RWPE2 (cell line): ENCODE data around the gene GNAS-AS1.

Experiments used
- ATAC-seq: fragments of 200-7000 bp; cut with Tn5 transposase; 3 replicates; pipeline ENCODE4 v1.9.1; 2021; ENCODE audit warnings: low read depth
- DNase-seq: peaks from one replicate; pipeline ENCODE4 v3.0.0-alpha.2; 2020; ENCODE audit warnings: low spot score
- H3K27ac ChIP-seq: fragments of 450-650 bp; 2 replicates; pipeline ENCODE4 v1.5.1; 2017; ENCODE audit warnings: mild to moderate bottlenecking; ENCODE audit not compliant: poor library complexity, severe bottlenecking
- H3K27me3 ChIP-seq: fragments of 250-450 bp; sonication (Bioruptor Pico); 2 replicates; pipeline ENCODE4 v1.5.1; 2021; ENCODE audit warnings: mild to moderate bottlenecking, moderate library complexity; ENCODE audit not compliant: insufficient read depth, poor library complexity, severe bottlenecking
- H3K36me3 ChIP-seq: fragments of 250-450 bp; sonication (Bioruptor Pico); 2 replicates; pipeline ENCODE4 v1.5.1; 2020; ENCODE audit warnings: low read depth, mild to moderate bottlenecking, moderate library complexity
- H3K4me1 ChIP-seq: fragments of 250-450 bp; sonication (Bioruptor Pico); 2 replicates; pipeline ENCODE4 v1.5.1; 2021; ENCODE audit warnings: mild to moderate bottlenecking, moderate library complexity; ENCODE audit not compliant: insufficient read depth, poor library complexity, severe bottlenecking
- H3K4me3 ChIP-seq: fragments of 250-450 bp; sonication (Bioruptor Pico); 2 replicates; pipeline ENCODE4 v1.5.1; 2021; ENCODE audit warnings: mild to moderate bottlenecking, moderate library complexity; ENCODE audit not compliant: severe bottlenecking
- H3K9me3 ChIP-seq: fragments of 250-450 bp; sonication (Bioruptor Pico); 2 replicates; pipeline ENCODE4 v1.5.1; 2021; ENCODE audit warnings: mild to moderate bottlenecking, moderate library complexity; ENCODE audit not compliant: severe bottlenecking
- CTCF ChIP-seq: fragments of 450-650 bp; IDR thresholded peaks from one replicate; pipeline ENCODE4 v1.5.1; 2017; ENCODE audit warnings: mild to moderate bottlenecking, moderate library complexity; ENCODE audit not compliant: poor library complexity, severe bottlenecking

GNAS-AS1 gene

GRCh38 chr20:58845706-58846105 lies 5.0 kb downstream of the GNAS-AS1 start:
- H3K27me3 ChIP-seq: peaks cover 26% of the 10 kb centered on the region
- no peak for ATAC-seq
- DNase-seq: no peak
- no peak overlapping the region for H3K27ac ChIP-seq
- H3K9me3 ChIP-seq: no peaks in the 10 kb centered on the region
- TF ChIP-seq CTCF: no peak
- H3K4me1 ChIP-seq: peaks cover 7% of the 10 kb centered on the region
- H3K4me3 ChIP-seq: no peak overlapping the region
- peaks cover 58% of the 10 kb centered on the region for H3K36me3 ChIP-seq

GRCh38 chr20:58843128-58843556 lies 7.6 kb downstream of the GNAS-AS1 start:
- Histone ChIP-seq H3K9me3 (no peaks in the 10 kb centered on the region), H3K27ac (no peak overlapping the region), H3K4me3 (no peak overlapping the region), H3K36me3 (peaks cover 58% of the 10 kb centered on the region), H3K4me1 (no peaks in the 10 kb centered on the region), H3K27me3 (peaks cover 44% of the 10 kb centered on the region)
- DNase-seq (no peak), ATAC-seq (no peak)
- TF ChIP-seq CTCF: no peak

- H3K9me3 ChIP-seq: no peaks in the 10 kb centered on the region
- H3K27ac ChIP-seq: no peak overlapping the region
- peaks cover 57% of the 10 kb centered on the region for H3K36me3 ChIP-seq
- no peak for TF ChIP-seq CTCF
- peaks cover 44% of the 10 kb centered on the region for H3K27me3 ChIP-seq
- no peaks in the 10 kb centered on the region for H3K4me1 ChIP-seq
- DNase-seq (no peak), ATAC-seq (no peak)
- no peak overlapping the region for H3K4me3 ChIP-seq
Observed at GRCh38 chr20:58842276-58842675, 8.4 kb downstream of the GNAS-AS1 start.

GRCh38 chr20:58841539-58842264 lies 9.0 kb downstream of the GNAS-AS1 start:
- no peak for TF ChIP-seq CTCF
- H3K27ac ChIP-seq: no peak overlapping the region
- no peak overlapping the region for H3K4me3 ChIP-seq
- ATAC-seq: no peak
- H3K27me3 ChIP-seq: peaks cover 47% of the 10 kb centered on the region
- H3K36me3 ChIP-seq: peaks cover 63% of the 10 kb centered on the region
- H3K9me3 ChIP-seq: no peaks in the 10 kb centered on the region
- no peak for DNase-seq
- no peaks in the 10 kb centered on the region for H3K4me1 ChIP-seq

- ATAC-seq (no peak), DNase-seq (no peak)
- peaks cover 47% of the 10 kb centered on the region for H3K27me3 ChIP-seq
- H3K36me3 ChIP-seq: peaks cover 66% of the 10 kb centered on the region
- no peaks in the 10 kb centered on the region for H3K4me1 ChIP-seq
- H3K27ac ChIP-seq: no peak overlapping the region
- H3K9me3 ChIP-seq: no peaks in the 10 kb centered on the region
- H3K4me3 ChIP-seq: no peak overlapping the region
- no peak for TF ChIP-seq CTCF
Observed at GRCh38 chr20:58840816-58841538, 9.7 kb downstream of the GNAS-AS1 start.
